ENCODE measurements around the gene CPN1. TPM values are rescaled to one million over a fixed set of nuclear protein-coding genes. Genes with fewer than 3 reads are reported as not detected.

Gene CPN1
- total and polyA plus RNA-seq, 2 experiments from 2014 or later, result 0.32 TPM; not detected in 1

DNA sequence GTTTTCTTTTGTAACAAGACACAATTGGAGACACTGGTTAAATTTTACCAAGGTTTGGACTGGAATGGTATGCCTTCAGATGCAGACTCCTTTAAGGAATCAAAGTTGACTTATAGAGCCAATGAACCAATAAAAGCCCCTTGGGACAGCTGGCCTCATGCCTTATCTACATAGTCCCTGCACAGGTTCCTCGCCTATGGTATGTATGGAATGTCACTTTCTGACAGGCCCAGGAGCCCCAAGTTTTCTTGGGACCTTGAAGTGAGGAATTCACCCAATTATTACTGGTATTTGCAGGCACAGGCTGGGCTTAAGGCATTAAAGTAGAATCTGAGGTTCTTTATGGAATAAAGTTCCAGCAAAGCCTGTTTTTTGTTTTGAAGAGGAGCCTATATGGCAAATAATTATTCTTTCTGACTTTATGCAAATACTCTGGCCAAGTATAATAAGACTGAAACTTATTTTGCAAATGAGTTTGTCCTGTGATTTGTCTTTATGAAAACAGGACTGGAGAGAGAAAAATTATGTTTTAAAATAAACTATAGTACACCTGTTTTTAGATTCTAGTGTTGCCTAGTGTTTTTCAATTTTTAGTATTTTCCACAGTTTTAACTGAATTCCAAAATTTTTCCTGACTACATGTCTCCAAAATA, 47.8 kb downstream of the CPN1 start:
- no peak overlapping the region for H2AFZ ChIP-seq
- H3K79me2 ChIP-seq (replicated peaks; ENCODE audit: insufficient read depth), result no peaks in the 10 kb centered on the region
- Mint-ChIP-seq H3K9me3 (peaks cover 9% of the 10 kb centered on the region; the same call in 2 of the 3 replicates), H3K4me1 (peaks cover 12% of the 10 kb centered on the region), H3K36me3 (ENCODE audit: low read depth) (peaks cover 4% of the 10 kb centered on the region; the same call in 2 of the 3 replicates), H3K27ac (no peak overlapping the region), H3K4me3 (no peak overlapping the region), H3K27me3 (ENCODE audit: insufficient read depth, low read depth, poor library complexity) (peaks cover 3% of the 10 kb centered on the region)
- no peak overlapping the region for H3K4me2 ChIP-seq
- H3K9me2 ChIP-seq (ENCODE audit: insufficient read depth), result no peaks in the 10 kb centered on the region
- ATAC-seq (peak; percentile 45), DNase-seq (ENCODE audit: low spot score) (peak; percentile 68)
- no peaks in the 10 kb centered on the region for H3K27me3 ChIP-seq (ENCODE audit: insufficient read depth)
- peaks cover 18% of the 10 kb centered on the region; the same call in 1 of the 2 replicates for H3K4me1 ChIP-seq (ENCODE audit: insufficient read depth)
- H3F3A ChIP-seq (replicated peaks; ENCODE audit: low read depth), result no peaks in the 10 kb centered on the region
- H3K36me3 ChIP-seq (ENCODE audit: insufficient read depth), result no peaks in the 10 kb centered on the region
- H3K27ac ChIP-seq (ENCODE audit: low read depth), result no peak overlapping the region
- H3K4me3 ChIP-seq, result no peak overlapping the region
- no peak for TF ChIP-seq ZNF331 (CRISPR knock-in tag; IDR thresholded peaks at IDR 0.05; ENCODE audit: low read depth)
- no peak for TF ChIP-seq POLR2AphosphoS5 (IDR thresholded peaks at IDR 0.05; ENCODE audit: low read depth)
- TF ChIP-seq, protein P1, sequence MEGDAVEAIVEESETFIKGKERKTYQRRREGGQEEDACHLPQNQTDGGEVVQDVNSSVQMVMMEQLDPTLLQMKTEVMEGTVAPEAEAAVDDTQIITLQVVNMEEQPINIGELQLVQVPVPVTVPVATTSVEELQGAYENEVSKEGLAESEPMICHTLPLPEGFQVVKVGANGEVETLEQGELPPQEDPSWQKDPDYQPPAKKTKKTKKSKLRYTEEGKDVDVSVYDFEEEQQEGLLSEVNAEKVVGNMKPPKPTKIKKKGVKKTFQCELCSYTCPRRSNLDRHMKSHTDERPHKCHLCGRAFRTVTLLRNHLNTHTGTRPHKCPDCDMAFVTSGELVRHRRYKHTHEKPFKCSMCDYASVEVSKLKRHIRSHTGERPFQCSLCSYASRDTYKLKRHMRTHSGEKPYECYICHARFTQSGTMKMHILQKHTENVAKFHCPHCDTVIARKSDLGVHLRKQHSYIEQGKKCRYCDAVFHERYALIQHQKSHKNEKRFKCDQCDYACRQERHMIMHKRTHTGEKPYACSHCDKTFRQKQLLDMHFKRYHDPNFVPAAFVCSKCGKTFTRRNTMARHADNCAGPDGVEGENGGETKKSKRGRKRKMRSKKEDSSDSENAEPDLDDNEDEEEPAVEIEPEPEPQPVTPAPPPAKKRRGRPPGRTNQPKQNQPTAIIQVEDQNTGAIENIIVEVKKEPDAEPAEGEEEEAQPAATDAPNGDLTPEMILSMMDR (conservative IDR thresholded peaks at IDR 0.05; ENCODE audit: low read depth in 2 of 2), result no peak
- TF ChIP-seq, protein P2, sequence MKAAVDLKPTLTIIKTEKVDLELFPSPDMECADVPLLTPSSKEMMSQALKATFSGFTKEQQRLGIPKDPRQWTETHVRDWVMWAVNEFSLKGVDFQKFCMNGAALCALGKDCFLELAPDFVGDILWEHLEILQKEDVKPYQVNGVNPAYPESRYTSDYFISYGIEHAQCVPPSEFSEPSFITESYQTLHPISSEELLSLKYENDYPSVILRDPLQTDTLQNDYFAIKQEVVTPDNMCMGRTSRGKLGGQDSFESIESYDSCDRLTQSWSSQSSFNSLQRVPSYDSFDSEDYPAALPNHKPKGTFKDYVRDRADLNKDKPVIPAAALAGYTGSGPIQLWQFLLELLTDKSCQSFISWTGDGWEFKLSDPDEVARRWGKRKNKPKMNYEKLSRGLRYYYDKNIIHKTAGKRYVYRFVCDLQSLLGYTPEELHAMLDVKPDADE (IDR thresholded peaks at IDR 0.05), result no peak
- no peak for TF ChIP-seq EZH2 (IDR thresholded peaks at IDR 0.05; ENCODE audit: low read depth, unreplicated experiment)
- TF ChIP-seq, protein P3, sequence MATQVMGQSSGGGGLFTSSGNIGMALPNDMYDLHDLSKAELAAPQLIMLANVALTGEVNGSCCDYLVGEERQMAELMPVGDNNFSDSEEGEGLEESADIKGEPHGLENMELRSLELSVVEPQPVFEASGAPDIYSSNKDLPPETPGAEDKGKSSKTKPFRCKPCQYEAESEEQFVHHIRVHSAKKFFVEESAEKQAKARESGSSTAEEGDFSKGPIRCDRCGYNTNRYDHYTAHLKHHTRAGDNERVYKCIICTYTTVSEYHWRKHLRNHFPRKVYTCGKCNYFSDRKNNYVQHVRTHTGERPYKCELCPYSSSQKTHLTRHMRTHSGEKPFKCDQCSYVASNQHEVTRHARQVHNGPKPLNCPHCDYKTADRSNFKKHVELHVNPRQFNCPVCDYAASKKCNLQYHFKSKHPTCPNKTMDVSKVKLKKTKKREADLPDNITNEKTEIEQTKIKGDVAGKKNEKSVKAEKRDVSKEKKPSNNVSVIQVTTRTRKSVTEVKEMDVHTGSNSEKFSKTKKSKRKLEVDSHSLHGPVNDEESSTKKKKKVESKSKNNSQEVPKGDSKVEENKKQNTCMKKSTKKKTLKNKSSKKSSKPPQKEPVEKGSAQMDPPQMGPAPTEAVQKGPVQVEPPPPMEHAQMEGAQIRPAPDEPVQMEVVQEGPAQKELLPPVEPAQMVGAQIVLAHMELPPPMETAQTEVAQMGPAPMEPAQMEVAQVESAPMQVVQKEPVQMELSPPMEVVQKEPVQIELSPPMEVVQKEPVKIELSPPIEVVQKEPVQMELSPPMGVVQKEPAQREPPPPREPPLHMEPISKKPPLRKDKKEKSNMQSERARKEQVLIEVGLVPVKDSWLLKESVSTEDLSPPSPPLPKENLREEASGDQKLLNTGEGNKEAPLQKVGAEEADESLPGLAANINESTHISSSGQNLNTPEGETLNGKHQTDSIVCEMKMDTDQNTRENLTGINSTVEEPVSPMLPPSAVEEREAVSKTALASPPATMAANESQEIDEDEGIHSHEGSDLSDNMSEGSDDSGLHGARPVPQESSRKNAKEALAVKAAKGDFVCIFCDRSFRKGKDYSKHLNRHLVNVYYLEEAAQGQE (IDR thresholded peaks at IDR 0.05; ENCODE audit: unreplicated experiment), result no peak
- no peak for TF ChIP-seq STAT1 (IDR thresholded peaks at IDR 0.05; ENCODE audit: unreplicated experiment)
- TF ChIP-seq, protein P4, sequence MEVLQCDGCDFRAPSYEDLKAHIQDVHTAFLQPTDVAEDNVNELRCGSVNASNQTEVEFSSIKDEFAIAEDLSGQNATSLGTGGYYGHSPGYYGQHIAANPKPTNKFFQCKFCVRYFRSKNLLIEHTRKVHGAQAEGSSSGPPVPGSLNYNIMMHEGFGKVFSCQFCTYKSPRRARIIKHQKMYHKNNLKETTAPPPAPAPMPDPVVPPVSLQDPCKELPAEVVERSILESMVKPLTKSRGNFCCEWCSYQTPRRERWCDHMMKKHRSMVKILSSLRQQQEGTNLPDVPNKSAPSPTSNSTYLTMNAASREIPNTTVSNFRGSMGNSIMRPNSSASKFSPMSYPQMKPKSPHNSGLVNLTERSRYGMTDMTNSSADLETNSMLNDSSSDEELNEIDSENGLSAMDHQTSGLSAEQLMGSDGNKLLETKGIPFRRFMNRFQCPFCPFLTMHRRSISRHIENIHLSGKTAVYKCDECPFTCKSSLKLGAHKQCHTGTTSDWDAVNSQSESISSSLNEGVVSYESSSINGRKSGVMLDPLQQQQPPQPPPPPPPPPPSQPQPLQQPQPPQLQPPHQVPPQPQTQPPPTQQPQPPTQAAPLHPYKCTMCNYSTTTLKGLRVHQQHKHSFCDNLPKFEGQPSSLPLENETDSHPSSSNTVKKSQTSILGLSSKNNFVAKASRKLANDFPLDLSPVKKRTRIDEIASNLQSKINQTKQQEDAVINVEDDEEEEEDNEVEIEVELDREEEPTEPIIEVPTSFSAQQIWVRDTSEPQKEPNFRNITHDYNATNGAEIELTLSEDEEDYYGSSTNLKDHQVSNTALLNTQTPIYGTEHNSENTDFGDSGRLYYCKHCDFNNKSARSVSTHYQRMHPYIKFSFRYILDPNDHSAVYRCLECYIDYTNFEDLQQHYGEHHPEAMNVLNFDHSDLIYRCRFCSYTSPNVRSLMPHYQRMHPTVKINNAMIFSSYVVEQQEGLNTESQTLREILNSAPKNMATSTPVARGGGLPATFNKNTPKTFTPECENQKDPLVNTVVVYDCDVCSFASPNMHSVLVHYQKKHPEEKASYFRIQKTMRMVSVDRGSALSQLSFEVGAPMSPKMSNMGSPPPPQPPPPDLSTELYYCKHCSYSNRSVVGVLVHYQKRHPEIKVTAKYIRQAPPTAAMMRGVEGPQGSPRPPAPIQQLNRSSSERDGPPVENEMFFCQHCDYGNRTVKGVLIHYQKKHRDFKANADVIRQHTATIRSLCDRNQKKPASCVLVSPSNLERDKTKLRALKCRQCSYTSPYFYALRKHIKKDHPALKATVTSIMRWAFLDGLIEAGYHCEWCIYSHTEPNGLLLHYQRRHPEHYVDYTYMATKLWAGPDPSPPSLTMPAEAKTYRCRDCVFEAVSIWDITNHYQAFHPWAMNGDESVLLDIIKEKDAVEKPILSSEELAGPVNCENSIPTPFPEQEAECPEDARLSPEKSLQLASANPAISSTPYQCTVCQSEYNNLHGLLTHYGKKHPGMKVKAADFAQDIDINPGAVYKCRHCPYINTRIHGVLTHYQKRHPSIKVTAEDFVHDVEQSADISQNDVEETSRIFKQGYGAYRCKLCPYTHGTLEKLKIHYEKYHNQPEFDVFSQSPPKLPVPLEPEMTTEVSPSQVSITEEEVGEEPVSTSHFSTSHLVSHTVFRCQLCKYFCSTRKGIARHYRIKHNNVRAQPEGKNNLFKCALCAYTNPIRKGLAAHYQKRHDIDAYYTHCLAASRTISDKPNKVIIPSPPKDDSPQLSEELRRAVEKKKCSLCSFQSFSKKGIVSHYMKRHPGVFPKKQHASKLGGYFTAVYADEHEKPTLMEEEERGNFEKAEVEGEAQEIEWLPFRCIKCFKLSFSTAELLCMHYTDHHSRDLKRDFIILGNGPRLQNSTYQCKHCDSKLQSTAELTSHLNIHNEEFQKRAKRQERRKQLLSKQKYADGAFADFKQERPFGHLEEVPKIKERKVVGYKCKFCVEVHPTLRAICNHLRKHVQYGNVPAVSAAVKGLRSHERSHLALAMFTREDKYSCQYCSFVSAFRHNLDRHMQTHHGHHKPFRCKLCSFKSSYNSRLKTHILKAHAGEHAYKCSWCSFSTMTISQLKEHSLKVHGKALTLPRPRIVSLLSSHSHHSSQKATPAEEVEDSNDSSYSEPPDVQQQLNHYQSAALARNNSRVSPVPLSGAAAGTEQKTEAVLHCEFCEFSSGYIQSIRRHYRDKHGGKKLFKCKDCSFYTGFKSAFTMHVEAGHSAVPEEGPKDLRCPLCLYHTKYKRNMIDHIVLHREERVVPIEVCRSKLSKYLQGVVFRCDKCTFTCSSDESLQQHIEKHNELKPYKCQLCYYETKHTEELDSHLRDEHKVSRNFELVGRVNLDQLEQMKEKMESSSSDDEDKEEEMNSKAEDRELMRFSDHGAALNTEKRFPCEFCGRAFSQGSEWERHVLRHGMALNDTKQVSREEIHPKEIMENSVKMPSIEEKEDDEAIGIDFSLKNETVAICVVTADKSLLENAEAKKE (CRISPR knock-in tag; IDR thresholded peaks at IDR 0.05), result no peak
- TF ChIP-seq CREB1 (CRISPR knock-in tag; IDR thresholded peaks at IDR 0.05; ENCODE audit: low read depth), result no peak
- TF ChIP-seq NANOG (IDR thresholded peaks at IDR 0.05; ENCODE audit: borderline replicate concordance), result no peak
- TF ChIP-seq ZNF114 (CRISPR knock-in tag; IDR thresholded peaks at IDR 0.05), result no peak
- no peaks in the 10 kb centered on the region for H4K20me1 ChIP-seq (replicated peaks; ENCODE audit: insufficient read depth)
